SK-N-SH treated with all-trans-retinoic acid at 6 μM for 48 hours (cell line): Measurements from ENCODE around the gene FTO.

Experiments used
- OSR1 ChIP-seq: fragments of 250-450 bp; sonication (Bioruptor Pico); IDR thresholded peaks from 2 replicates; pipeline ENCODE4 v1.8.0; 2022; ENCODE audit warnings: moderate library complexity, mild to moderate bottlenecking, inconsistent platforms
- PPARA ChIP-seq: fragments of 250-450 bp; sonication (Bioruptor Pico); IDR thresholded peaks from 2 replicates; pipeline ENCODE4 v1.5.0; 2020; ENCODE audit warnings: mild to moderate bottlenecking, borderline replicate concordance
- ZNF565 ChIP-seq: fragments of 450-650 bp; formaldehyde crosslinking; conservative IDR thresholded peaks from 2 replicates; pipeline ENCODE4 v1.5.0; 2020; ENCODE audit warnings: low read depth, mild to moderate bottlenecking, moderate library complexity
- ZNF8 ChIP-seq: fragments of 450-650 bp; formaldehyde crosslinking; IDR thresholded peaks from 2 replicates; pipeline ENCODE4 v1.5.0; 2020; ENCODE audit warnings: mild to moderate bottlenecking, moderate library complexity

GRCh38 chr16:53805752-53806151, 101.8 kb downstream of the FTO start:
- TF ChIP-seq PPARA (no peak), ZNF8 (CRISPR knock-in tag) (no peak), ZNF565 (CRISPR knock-in tag) (no peak), OSR1 (CRISPR knock-in tag) (no peak)
